ENCODE data around the gene RNASEH2B. TPM values are rescaled to one million over a fixed set of nuclear protein-coding genes. Genes with fewer than 3 reads are reported as not detected.

RNASEH2B gene
- total RNA-seq, 1 experiment from 2014 or later: 28.1 TPM

DNA sequence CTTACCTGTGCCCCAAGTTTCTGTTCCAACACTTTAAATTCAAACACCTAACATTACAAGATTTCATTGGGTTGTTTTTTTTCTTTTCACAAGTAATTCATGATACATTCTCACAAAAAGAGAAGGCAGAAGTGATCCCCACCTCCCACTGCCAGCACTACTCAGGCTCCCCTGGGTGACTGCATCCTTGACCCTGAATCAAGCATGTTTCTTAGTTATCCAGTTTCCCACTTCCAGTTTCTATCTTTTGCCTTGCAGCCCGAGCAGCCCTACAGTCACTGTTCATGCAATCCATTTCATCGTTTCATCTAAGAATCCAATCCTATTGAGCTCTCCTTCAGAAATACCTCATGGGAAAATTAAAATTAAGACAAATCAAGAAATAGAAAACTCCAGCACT, 61.4 kb downstream of the RNASEH2B start:
- DNase-seq: no peak
- BruUV-seq (replicated peaks): no TSS peak
- intact Hi-C loops (cut with micrococcal nuclease; ENCODE audit: unreplicated experiment): no loop called here
- no peak overlapping the region for H3K4me3 Mint-ChIP-seq (ENCODE audit: low read depth, unreplicated experiment)
- H3K27me3 Mint-ChIP-seq (ENCODE audit: unreplicated experiment): no peaks in the 10 kb centered on the region
- no peak for TF ChIP-seq CTCF (IDR thresholded peaks at IDR 0.05; ENCODE audit: unreplicated experiment)
- no peak overlapping the region for H3K27ac Mint-ChIP-seq (ENCODE audit: unreplicated experiment)
- H3K4me1 Mint-ChIP-seq (ENCODE audit: low read depth, unreplicated experiment): no peaks in the 10 kb centered on the region
- H3K9me3 Mint-ChIP-seq (ENCODE audit: low read depth, unreplicated experiment): no peaks in the 10 kb centered on the region
- CTCF ChIA-PET: no interaction called here
- H3K36me3 Mint-ChIP-seq (ENCODE audit: insufficient read depth, unreplicated experiment): no peaks in the 10 kb centered on the region

GRCh38 chr13:50974268-50974667, 64.7 kb downstream of the RNASEH2B start:
- H3K4me1 Mint-ChIP-seq (ENCODE audit: low read depth, unreplicated experiment): no peaks in the 10 kb centered on the region
- BruUV-seq (replicated peaks): no TSS peak
- CTCF ChIA-PET: no interaction called here
- no peak for DNase-seq
- H3K27ac Mint-ChIP-seq (ENCODE audit: unreplicated experiment): no peak overlapping the region
- no peaks in the 10 kb centered on the region for H3K36me3 Mint-ChIP-seq (ENCODE audit: insufficient read depth, unreplicated experiment)
- intact Hi-C loops (cut with micrococcal nuclease; ENCODE audit: unreplicated experiment): no loop called here
- TF ChIP-seq CTCF (IDR thresholded peaks at IDR 0.05; ENCODE audit: unreplicated experiment): no peak
- no peaks in the 10 kb centered on the region for H3K27me3 Mint-ChIP-seq (ENCODE audit: unreplicated experiment)
- H3K4me3 Mint-ChIP-seq (ENCODE audit: low read depth, unreplicated experiment): no peak overlapping the region
- H3K9me3 Mint-ChIP-seq (ENCODE audit: low read depth, unreplicated experiment): no peaks in the 10 kb centered on the region

GRCh38 chr13:50979187-50979586, 69.6 kb downstream of the RNASEH2B start:
- BruUV-seq (replicated peaks): no TSS peak
- H3K4me3 Mint-ChIP-seq (ENCODE audit: low read depth, unreplicated experiment): no peak overlapping the region
- H3K27me3 Mint-ChIP-seq (ENCODE audit: unreplicated experiment): no peaks in the 10 kb centered on the region
- H3K4me1 Mint-ChIP-seq (ENCODE audit: low read depth, unreplicated experiment): no peaks in the 10 kb centered on the region
- intact Hi-C loops (cut with micrococcal nuclease; ENCODE audit: unreplicated experiment): no loop called here
- peaks cover 4% of the 10 kb centered on the region for H3K9me3 Mint-ChIP-seq (ENCODE audit: low read depth, unreplicated experiment)
- CTCF ChIA-PET: no interaction called here
- no peak overlapping the region for H3K27ac Mint-ChIP-seq (ENCODE audit: unreplicated experiment)
- no peaks in the 10 kb centered on the region for H3K36me3 Mint-ChIP-seq (ENCODE audit: insufficient read depth, unreplicated experiment)
- no peak for DNase-seq
- TF ChIP-seq CTCF (IDR thresholded peaks at IDR 0.05; ENCODE audit: unreplicated experiment): no peak

- no peaks in the 10 kb centered on the region for H3K27me3 Mint-ChIP-seq (ENCODE audit: unreplicated experiment)
- H3K36me3 Mint-ChIP-seq (ENCODE audit: insufficient read depth, unreplicated experiment): no peaks in the 10 kb centered on the region
- peaks cover 4% of the 10 kb centered on the region for H3K9me3 Mint-ChIP-seq (ENCODE audit: low read depth, unreplicated experiment)
- no peak for DNase-seq
- no peaks in the 10 kb centered on the region for H3K4me1 Mint-ChIP-seq (ENCODE audit: low read depth, unreplicated experiment)
- CTCF ChIA-PET: no interaction called here
- TF ChIP-seq CTCF (IDR thresholded peaks at IDR 0.05; ENCODE audit: unreplicated experiment): no peak
- H3K4me3 Mint-ChIP-seq (ENCODE audit: low read depth, unreplicated experiment): no peak overlapping the region
- BruUV-seq (replicated peaks): no TSS peak
- no peak overlapping the region for H3K27ac Mint-ChIP-seq (ENCODE audit: unreplicated experiment)
- intact Hi-C loops (cut with micrococcal nuclease; ENCODE audit: unreplicated experiment): no loop called here
Observed at GRCh38 chr13:50981686-50982085, 72.1 kb downstream of the RNASEH2B start.
